Caco-2 (cell line): ENCODE results near the gene FAM168A. TPM values are rescaled to one million over a fixed set of nuclear protein-coding genes. Genes with fewer than 3 reads are reported as not detected.

Experiments used
- BruUV-seq: library from RNA; stranded (reverse); fragments of 400-500 nt; replicated peaks from 2 replicates; lab custom pipeline; 2021; lab: Mats Ljungman, UMichigan
- CTCF ChIA-PET: fragments of 300-600 bp; sonication (Branson Sonifier 250); formaldehyde crosslinking; loops from one replicate; lab custom pipeline; 2022; ENCODE audit warnings: antibody characterized with exemption; lab: Charles Lee
- POLR2A ChIA-PET: fragments of 300-600 bp; sonication (Branson Sonifier 250); formaldehyde crosslinking; loops from one replicate; lab custom pipeline; 2022; ENCODE audit warnings: antibody characterized with exemption; lab: Charles Lee
- DNase-seq, 2 experiments: peaks; one replicate each; pipeline versions ENCODE4 v3.0.0 to v3.0.0-alpha.2; 2020 to 2022
- H3K27me3 ChIP-seq: replicated peaks from 2 replicates; pipeline ENCODE4 v1.6.0; 2011; ENCODE audit warnings: low read length; ENCODE audit not compliant: control insufficient read depth, insufficient read depth
- H3K36me3 ChIP-seq: 2 replicates; pipeline ENCODE4 v1.5.1; 2011; ENCODE audit warnings: low read length; ENCODE audit not compliant: control insufficient read depth, insufficient read depth
- H3K4me1 ChIP-seq: fragments of 250-450 bp; sonication (Bioruptor Pico); 2 replicates; pipeline ENCODE4 v1.5.1; 2020; ENCODE audit warnings: mild to moderate bottlenecking
- H3K4me3 ChIP-seq: 2 replicates; pipeline ENCODE4 v1.5.1; 2011; ENCODE audit warnings: low read depth, mild to moderate bottlenecking, control low read depth, low read length
- H3K9me3 ChIP-seq: fragments of 250-450 bp; sonication (Bioruptor Pico); 2 replicates; pipeline ENCODE4 v1.5.1; 2020; ENCODE audit warnings: mild to moderate bottlenecking, moderate library complexity
- H3K27ac Mint-ChIP-seq: one replicate; pipeline ENCODE4 v1.8.0; 2022; ENCODE audit warnings: mixed read lengths; ENCODE audit not compliant: unreplicated experiment
- H3K27me3 Mint-ChIP-seq: one replicate; pipeline ENCODE4 v1.8.0; 2022; ENCODE audit warnings: mixed read lengths; ENCODE audit not compliant: insufficient read depth, unreplicated experiment
- H3K36me3 Mint-ChIP-seq: one replicate; pipeline ENCODE4 v1.8.0; 2022; ENCODE audit warnings: mild to moderate bottlenecking, mixed read lengths; ENCODE audit not compliant: insufficient read depth, unreplicated experiment
- H3K4me1 Mint-ChIP-seq: one replicate; pipeline ENCODE4 v1.8.0; 2022; ENCODE audit warnings: low read depth, mixed read lengths; ENCODE audit not compliant: unreplicated experiment
- H3K4me3 Mint-ChIP-seq: one replicate; pipeline ENCODE4 v1.8.0; 2022; ENCODE audit warnings: mild to moderate bottlenecking, moderate library complexity, mixed read lengths; ENCODE audit not compliant: unreplicated experiment
- H3K9me3 Mint-ChIP-seq: one replicate; pipeline ENCODE4 v1.8.0; 2022; ENCODE audit warnings: mixed read lengths; ENCODE audit not compliant: unreplicated experiment
- intact Hi-C: fragments of 100-400 bp; cut with micrococcal nuclease; formaldehyde crosslinking; loops from one replicate; pipeline ENCODE4 v1.10.0; 2022; ENCODE audit not compliant: unreplicated experiment
- total RNA-seq: library from RNA; stranded (reverse); gene quantifications from 2 replicates; pipeline ENCODE4 v1.2.3, GENCODE V29; 2022
- TF ChIP-seq, protein P1 (sequence below), 2 experiments: fragments of 200-600 bp in 1 of 2; IDR thresholded peaks; 1 replicate in 1 of 2; 2 replicates in 1 of 2; pipeline versions ENCODE4 v1.5.1 to v1.8.0; 2011 to 2022; ENCODE audit warnings: antibody characterized with exemption in 1 of 2, control low read depth in 1 of 2, inconsistent platforms in 1 of 2, low read depth in 1 of 2, low read length in 1 of 2, mild to moderate bottlenecking in 1 of 2, moderate library complexity in 1 of 2; ENCODE audit not compliant: insufficient read depth in 1 of 2, severe bottlenecking in 1 of 2, unreplicated experiment in 1 of 2

The FAM168A gene
- total RNA-seq, 1 experiment from 2014 or later = 46.0 TPM

DNA sequence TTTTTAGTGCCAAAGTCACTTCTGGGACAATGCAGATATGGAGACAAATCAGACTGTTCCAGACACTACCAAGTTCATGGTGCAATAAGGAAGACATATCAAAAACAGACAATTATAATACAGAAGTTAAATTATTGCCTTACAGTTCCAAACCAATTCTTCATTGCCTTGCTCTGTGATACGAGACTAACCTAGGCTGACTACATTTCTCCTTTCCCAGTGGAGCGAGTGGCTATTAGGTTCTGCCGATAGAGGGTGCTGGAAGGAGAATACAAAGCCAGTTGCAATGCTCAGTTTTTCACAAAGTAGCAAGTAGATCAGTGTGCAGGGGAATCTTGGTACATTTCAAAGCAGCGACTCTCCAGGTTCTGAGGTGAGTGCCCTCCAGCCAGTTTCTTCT is 67.8 kb downstream of the FAM168A start:
- intact Hi-C loops = no loop called here
- CTCF ChIA-PET = no interaction called here

DNA sequence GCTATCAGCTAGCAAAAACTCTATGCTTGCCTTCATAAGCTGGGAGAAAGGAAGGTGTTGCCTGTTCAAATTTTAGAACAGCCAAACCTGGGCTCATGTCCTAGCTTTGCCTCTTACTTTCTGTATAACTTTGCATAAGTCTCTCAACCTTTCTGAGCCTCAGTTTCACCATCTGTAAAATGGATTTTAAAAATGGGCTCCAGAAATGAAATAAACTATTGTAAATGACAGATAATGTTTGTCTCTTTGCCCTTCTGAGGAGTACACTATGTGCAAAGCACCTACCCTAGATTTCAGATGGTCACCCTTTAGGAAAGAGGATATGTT is 68.7 kb downstream of the FAM168A start:
- peaks cover 9% of the 10 kb centered on the region for H3K4me1 Mint-ChIP-seq
- ChIA-PET CTCF (interaction anchor here (0.6 kb wide), 1 partner anchor 26 kb away, joined by 3 read pairs; no protein-coding TSS in a partner anchor), POLR2A (no interaction called here)
- H3K4me3 ChIP-seq = no peak overlapping the region
- intact Hi-C loops = no loop called here
- H3K4me3 Mint-ChIP-seq = no peak overlapping the region
- no peaks in the 10 kb centered on the region for H3K27me3 Mint-ChIP-seq
- no peaks in the 10 kb centered on the region for H3K27me3 ChIP-seq
- peaks cover 15% of the 10 kb centered on the region for H3K4me1 ChIP-seq
- peaks cover under 1% of the 10 kb centered on the region for H3K9me3 ChIP-seq
- H3K36me3 ChIP-seq = no peaks in the 10 kb centered on the region
- peaks cover 9% of the 10 kb centered on the region for H3K9me3 Mint-ChIP-seq
- no peak overlapping the region for H3K27ac Mint-ChIP-seq
- no peaks in the 10 kb centered on the region for H3K36me3 Mint-ChIP-seq
- TF ChIP-seq, protein P1, sequence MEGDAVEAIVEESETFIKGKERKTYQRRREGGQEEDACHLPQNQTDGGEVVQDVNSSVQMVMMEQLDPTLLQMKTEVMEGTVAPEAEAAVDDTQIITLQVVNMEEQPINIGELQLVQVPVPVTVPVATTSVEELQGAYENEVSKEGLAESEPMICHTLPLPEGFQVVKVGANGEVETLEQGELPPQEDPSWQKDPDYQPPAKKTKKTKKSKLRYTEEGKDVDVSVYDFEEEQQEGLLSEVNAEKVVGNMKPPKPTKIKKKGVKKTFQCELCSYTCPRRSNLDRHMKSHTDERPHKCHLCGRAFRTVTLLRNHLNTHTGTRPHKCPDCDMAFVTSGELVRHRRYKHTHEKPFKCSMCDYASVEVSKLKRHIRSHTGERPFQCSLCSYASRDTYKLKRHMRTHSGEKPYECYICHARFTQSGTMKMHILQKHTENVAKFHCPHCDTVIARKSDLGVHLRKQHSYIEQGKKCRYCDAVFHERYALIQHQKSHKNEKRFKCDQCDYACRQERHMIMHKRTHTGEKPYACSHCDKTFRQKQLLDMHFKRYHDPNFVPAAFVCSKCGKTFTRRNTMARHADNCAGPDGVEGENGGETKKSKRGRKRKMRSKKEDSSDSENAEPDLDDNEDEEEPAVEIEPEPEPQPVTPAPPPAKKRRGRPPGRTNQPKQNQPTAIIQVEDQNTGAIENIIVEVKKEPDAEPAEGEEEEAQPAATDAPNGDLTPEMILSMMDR (IDR thresholded peaks at IDR 0.05; ENCODE audit: insufficient read depth in 1 of 2, low read depth in 1 of 2, low read length in 1 of 2, severe bottlenecking in 1 of 2, unreplicated experiment in 1 of 2) = no peak
- BruUV-seq = no TSS peak
- no peak for DNase-seq

More for the DNA sequence above, 67.8 kb downstream of the FAM168A start:
- Histone ChIP-seq H3K9me3 (no peaks in the 10 kb centered on the region), H3K27me3 (no peaks in the 10 kb centered on the region), H3K4me3 (no peak overlapping the region), H3K36me3 (no peaks in the 10 kb centered on the region), H3K4me1 (peaks cover 15% of the 10 kb centered on the region)
- no peaks in the 10 kb centered on the region for H3K27me3 Mint-ChIP-seq
- H3K4me3 Mint-ChIP-seq = no peak overlapping the region
- no TSS peak for BruUV-seq
- H3K4me1 Mint-ChIP-seq = peaks cover 9% of the 10 kb centered on the region
- H3K9me3 Mint-ChIP-seq = peaks cover 3% of the 10 kb centered on the region
- TF ChIP-seq, protein P1 (IDR thresholded peaks at IDR 0.05; ENCODE audit: insufficient read depth in 1 of 2, low read depth in 1 of 2, low read length in 1 of 2, severe bottlenecking in 1 of 2, unreplicated experiment in 1 of 2) = peak in 1 of 2 experiments; percentile 28
- POLR2A ChIA-PET = interaction anchor here (0.6 kb wide), 1 partner anchor 250 kb away, joined by 11 read pairs; no protein-coding TSS in a partner anchor
- DNase-seq = peak in 1 of 2 experiments; percentile 19
- H3K36me3 Mint-ChIP-seq = no peaks in the 10 kb centered on the region
- H3K27ac Mint-ChIP-seq = no peak overlapping the region

DNA sequence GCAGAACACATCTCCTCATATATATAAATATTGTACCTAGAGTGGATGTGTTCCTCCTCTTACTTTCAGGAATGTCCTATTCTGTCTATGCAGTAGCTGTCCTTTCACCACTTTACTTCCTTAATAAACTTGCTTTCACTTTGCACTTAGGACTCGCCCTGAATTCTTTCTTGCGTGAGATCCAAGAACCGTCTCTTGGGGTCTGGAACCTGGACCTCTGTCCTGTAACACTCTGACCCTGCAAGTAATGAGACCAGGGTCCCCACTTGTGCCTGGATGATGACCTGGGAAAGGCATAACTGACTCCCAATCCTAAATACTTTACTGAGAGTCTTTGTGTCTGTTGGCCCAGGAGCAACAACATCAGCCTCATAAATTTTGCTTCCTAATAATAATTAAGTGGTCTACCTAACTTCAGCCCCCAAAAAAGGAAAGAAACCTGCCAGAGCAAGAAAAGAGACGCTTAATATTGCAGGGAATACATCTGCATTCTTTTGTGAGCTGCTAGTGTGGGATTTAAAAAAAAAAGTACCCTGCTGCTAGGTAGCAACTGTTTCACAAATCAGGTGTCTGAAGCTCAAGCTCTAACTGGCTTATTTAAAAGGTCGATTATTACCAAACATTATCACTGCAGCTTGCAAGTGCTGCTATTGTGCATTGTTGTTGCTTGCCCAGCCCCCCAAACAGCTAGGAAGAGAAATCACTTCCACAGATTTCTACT is 69.3 kb downstream of the FAM168A start:
- no peak overlapping the region for H3K4me3 ChIP-seq
- no peak overlapping the region for H3K27ac Mint-ChIP-seq
- no peaks in the 10 kb centered on the region for H3K36me3 ChIP-seq
- peaks cover 6% of the 10 kb centered on the region for H3K9me3 ChIP-seq
- ChIA-PET CTCF (interaction anchor here (0.6 kb wide), 2 partner anchors 26 to 115 kb away, joined by 3 read pairs; no protein-coding TSS in a partner anchor), POLR2A (no interaction called here)
- intact Hi-C loops = no loop called here
- TF ChIP-seq, protein P1 (IDR thresholded peaks at IDR 0.05; ENCODE audit: insufficient read depth in 1 of 2, low read depth in 1 of 2, low read length in 1 of 2, severe bottlenecking in 1 of 2, unreplicated experiment in 1 of 2) = no peak
- peaks cover 9% of the 10 kb centered on the region for H3K4me1 Mint-ChIP-seq
- H3K4me1 ChIP-seq = peaks cover 15% of the 10 kb centered on the region
- BruUV-seq = no TSS peak
- H3K9me3 Mint-ChIP-seq = peaks cover 9% of the 10 kb centered on the region
- no peaks in the 10 kb centered on the region for H3K36me3 Mint-ChIP-seq
- H3K27me3 ChIP-seq = no peaks in the 10 kb centered on the region
- DNase-seq = no peak
- no peak overlapping the region for H3K4me3 Mint-ChIP-seq
- no peaks in the 10 kb centered on the region for H3K27me3 Mint-ChIP-seq
